GM12872 (cell line): Measurements from ENCODE around the gene CPS1.

Experiments used
- CTCF ChIP-seq: IDR thresholded peaks from 3 replicates; pipeline ENCODE4 v1.5.1; 2011; ENCODE audit warnings: low read depth, mild to moderate bottlenecking, low read length, moderate library complexity; ENCODE audit not compliant: insufficient read depth

CPS1 gene

GRCh38 chr2:210611466-210611865 is 55.1 kb downstream of the CPS1 start:
- no peak for TF ChIP-seq CTCF

- no peak for TF ChIP-seq CTCF
Observed at GRCh38 chr2:210616074-210616473, 59.7 kb downstream of the CPS1 start.

GRCh38 chr2:210617318-210617717 is 60.9 kb downstream of the CPS1 start:
- no peak for TF ChIP-seq CTCF

- TF ChIP-seq CTCF = peak; percentile 49
Observed at GRCh38 chr2:210617732-210618330, 61.4 kb downstream of the CPS1 start.

- TF ChIP-seq CTCF = no peak
Observed at GRCh38 chr2:210620456-210620855, 64.1 kb downstream of the CPS1 start.

GRCh38 chr2:210623506-210623905 is 67.1 kb downstream of the CPS1 start:
- no peak for TF ChIP-seq CTCF

GRCh38 chr2:210626849-210627248 is 70.5 kb downstream of the CPS1 start:
- TF ChIP-seq CTCF = no peak
